ENCODE measurements around the gene NXPE4. TPM values are rescaled to one million over a fixed set of nuclear protein-coding genes. Genes with fewer than 3 reads are reported as not detected.

NXPE4 gene
- not detected in 5 replicates for total RNA-seq (2022; extraction: Qiagen RNA extraction; ENCODE audit: low read depth)

DNA sequence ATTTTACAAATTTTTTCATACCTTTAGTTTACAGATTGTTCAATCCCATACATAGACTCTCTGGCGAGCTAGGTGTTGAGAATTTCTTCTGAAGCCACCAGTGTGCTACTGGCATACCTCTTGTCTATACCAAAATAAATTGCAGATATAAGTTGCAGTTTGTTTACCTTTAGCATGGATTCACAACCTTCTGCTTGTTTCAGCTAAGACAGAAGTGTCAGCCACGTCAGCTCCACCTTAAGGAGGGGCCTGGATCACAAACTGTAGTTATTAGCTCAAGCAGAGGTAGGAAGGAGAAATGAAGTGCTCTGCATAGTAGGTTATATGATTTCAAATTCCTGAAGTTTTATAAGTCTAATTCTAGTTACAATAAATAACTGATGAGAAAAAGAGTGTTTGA, at the start of gene NXPE4:
Gene NXPE4 (minus strand): TSS at position 216 of the 400 bp plus-strand sequence. CDS start 1,027 bp downstream, outside the sequence.

DNA sequence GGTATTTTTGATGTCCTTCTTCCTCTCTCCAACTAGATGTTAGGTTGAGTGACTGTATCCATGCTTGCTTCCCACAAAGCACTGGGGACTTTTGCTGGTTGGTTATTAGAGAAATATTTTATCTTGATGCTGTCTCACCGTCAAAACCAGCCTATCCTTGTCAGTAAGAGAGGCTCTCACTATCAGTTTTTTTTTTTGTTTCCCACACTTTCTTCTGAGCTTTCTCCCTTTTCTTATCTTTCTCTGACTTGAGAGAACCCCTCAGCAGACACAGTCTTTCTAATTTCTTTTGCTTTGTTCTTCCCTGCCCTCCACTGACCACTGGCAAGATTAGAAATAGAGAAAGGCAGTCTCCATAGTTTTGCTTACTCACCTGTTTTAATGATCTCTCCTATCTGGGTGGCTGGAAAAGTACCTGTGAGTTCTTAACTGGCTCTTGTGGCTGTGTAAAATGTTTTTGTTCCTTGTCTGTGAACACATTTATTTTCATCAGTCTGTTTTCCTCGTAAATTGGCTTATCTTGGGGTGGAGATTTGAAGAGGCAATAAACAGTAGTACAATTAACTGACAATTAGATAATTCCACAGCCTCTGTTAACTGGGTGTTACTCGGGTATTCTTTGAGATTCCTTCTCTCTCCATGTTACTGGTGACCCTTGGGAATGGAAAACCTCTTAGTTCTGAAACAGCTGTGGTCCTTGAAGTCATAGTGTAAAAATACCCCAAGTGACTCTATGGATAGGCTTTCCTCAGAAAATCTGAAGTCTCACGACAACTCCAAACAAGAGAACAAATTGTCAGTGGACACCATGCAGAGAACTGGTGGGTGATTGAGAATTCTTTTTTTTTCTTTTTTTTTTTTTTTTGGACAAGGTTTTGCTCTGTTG, 35.9 kb downstream of the NXPE4 start, which contains the start of gene NXPE1:
Gene NXPE1 (minus strand): TSS at position 457 of the 886 bp plus-strand sequence. CDS start 8,680 bp downstream, outside the sequence.

Other genes starting within 250 kb of the NXPE4 start
- gene C11orf71, start 195.3 kb downstream of the NXPE4 start, total RNA-seq (2022; extraction: Qiagen RNA extraction; ENCODE audit: low read depth): 2.9 to 4.7 TPM (median 3.8 TPM) in 5 replicates
- 19.7 to 29.4 TPM (median 23.5 TPM) in 5 replicates for gene RBM7, start 195.1 kb downstream of the NXPE4 start, total RNA-seq (2022; extraction: Qiagen RNA extraction; ENCODE audit: low read depth)
- 84.1 to 113 TPM (median 102 TPM) in 5 replicates for gene REXO2, start 156.3 kb downstream of the NXPE4 start, total RNA-seq (2022; extraction: Qiagen RNA extraction; ENCODE audit: low read depth)
- gene NXPE1, start 35.9 kb downstream of the NXPE4 start, total RNA-seq (2022; extraction: Qiagen RNA extraction; ENCODE audit: low read depth): not detected in 5 replicates
- gene NXPE2, start 82.7 kb upstream of the NXPE4 start, total RNA-seq (2022; extraction: Qiagen RNA extraction; ENCODE audit: low read depth): not detected in 5 replicates